ENCODE data around the gene PTPN14.

DNA sequence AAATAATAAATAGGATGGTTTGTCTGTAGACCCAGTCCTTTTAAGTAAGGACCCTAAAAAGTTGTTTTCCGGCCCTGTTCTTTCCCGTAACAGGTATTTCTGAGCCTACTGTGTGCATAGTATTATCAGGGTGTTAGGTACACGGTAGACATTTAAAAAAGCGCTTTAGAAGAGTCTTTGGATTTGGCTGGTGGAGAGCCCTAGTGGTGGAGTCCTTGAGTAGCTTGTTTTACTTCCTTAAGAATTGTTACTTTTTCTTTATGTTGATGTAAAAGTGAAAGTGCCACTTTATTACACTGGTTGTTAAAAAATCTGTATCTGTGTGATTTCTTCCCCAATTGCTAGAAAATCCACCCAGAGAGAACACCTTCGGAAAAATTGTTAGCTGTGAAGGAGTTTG is 233.7 kb downstream of the PTPN14 start:
- TF ChIP-seq POLR2A (IDR thresholded peaks at IDR 0.05; ENCODE audit: low read depth, low read length), result no peak
- TF ChIP-seq SMC3 (IDR thresholded peaks at IDR 0.05; ENCODE audit: low read depth, low read length), result no peak

All from IMR-90 (cell line).